K562 (cell line): ENCODE data around the gene ZC3H12C. TPM values are rescaled to one million over a fixed set of nuclear protein-coding genes. Genes with fewer than 3 reads are reported as not detected.

Source experiments
- CXXC5 ChIP-seq: fragments of 250-450 bp; sonication (Bioruptor Pico); IDR thresholded peaks from 2 replicates; pipeline ENCODE4 v1.8.0; 2022; ENCODE audit warnings: inconsistent platforms, mild to moderate bottlenecking, moderate library complexity
- JUN ChIP-seq, 2 experiments: sonication (generic) in 1 of 2; formaldehyde crosslinking in 1 of 2; IDR thresholded peaks; 2 replicates each; pipeline versions ENCODE4 v1.6.1 to v1.8.0; 2012 to 2022; ENCODE audit warnings: borderline replicate concordance in 2 of 2, mild to moderate bottlenecking in 2 of 2, improper control_type of control experiment in 1 of 2, low read depth in 1 of 2, low read length in 1 of 2, missing genetic modification reagents in 1 of 2
- KDM5B ChIP-seq: fragments of 200-600 bp; sonication (generic); IDR thresholded peaks from 2 replicates; pipeline ENCODE4 v1.6.1; 2012; ENCODE audit warnings: low read depth, mild to moderate bottlenecking, moderate library complexity, low read length, control low read depth, inconsistent platforms; ENCODE audit not compliant: insufficient replicate concordance
- KLF16 ChIP-seq: IDR thresholded peaks from 2 replicates; pipeline ENCODE4 v1.6.1; 2016; ENCODE audit warnings: antibody characterized with exemption
- MAFK ChIP-seq: IDR thresholded peaks from 2 replicates; pipeline ENCODE4 v1.6.1; 2011; ENCODE audit warnings: low read length, improper control_type of control experiment
- NFIC ChIP-seq: fragments of 450-650 bp; IDR thresholded peaks from 2 replicates; pipeline ENCODE4 v1.6.1; 2017; ENCODE audit warnings: mild to moderate bottlenecking, inconsistent platforms
- PHB2 ChIP-seq: fragments of 450-650 bp; IDR thresholded peaks from 2 replicates; pipeline ENCODE4 v1.6.1; 2017; ENCODE audit warnings: low read depth
- SPI1 ChIP-seq: IDR thresholded peaks from 2 replicates; pipeline ENCODE4 v1.6.1; 2011; ENCODE audit warnings: low read depth, low read length, control low read depth, borderline replicate concordance
- TEAD2 ChIP-seq: fragments of 450-650 bp; IDR thresholded peaks from 2 replicates; pipeline ENCODE4 v1.6.1; 2016; ENCODE audit warnings: missing genetic modification characterization, control low read depth, missing compliant biosample characterization
- ZNF140 ChIP-seq: fragments of 250-450 bp; sonication (Bioruptor Pico); IDR thresholded peaks from 2 replicates; pipeline ENCODE4 v1.8.0; 2021; ENCODE audit warnings: moderate library complexity, mild to moderate bottlenecking, inconsistent platforms
- ZNF175 ChIP-seq: fragments of 200-800 bp; sonication (Bioruptor generic); IDR thresholded peaks from 2 replicates; pipeline ENCODE4 v1.6.1; 2016; ENCODE audit warnings: low read depth, mild to moderate bottlenecking, missing genetic modification characterization, missing compliant biosample characterization
- ZNF699 ChIP-seq: fragments of 250-450 bp; sonication (Bioruptor Pico); IDR thresholded peaks from 2 replicates; pipeline ENCODE4 v1.8.0; 2021; ENCODE audit warnings: mild to moderate bottlenecking, moderate library complexity; ENCODE audit not compliant: insufficient replicate concordance
- polyA plus RNA-seq, 8 experiments: library from polyadenylated mRNA; depleted of rRNA in 4 of 8; stranded (reverse) in 5 of 8; unstranded in 3 of 8; fragments of >200 nt; fragmentation: Nextera tagmentation in 2 of 8; fragmentation: Illumina TruSeq in 1 of 8; extraction: Ambion mirVana in 2 of 8; extraction: Trizol in 1 of 8; gene quantifications; 2 replicates each; pipeline versions ENCODE4 v1.2.1 to v1.2.3, GENCODE V29; 2011 to 2014; ENCODE audit warnings: inconsistent platforms in 1 of 8, missing spikeins in 1 of 8
- total RNA-seq, 7 experiments: library from RNA; depleted of rRNA in 6 of 7; stranded (reverse); fragments of >200 nt in 6 of 7; fragmentation: Illumina TruSeq in 2 of 7; extraction: Trizol in 2 of 7; gene quantifications; 2 replicates each; pipeline versions ENCODE4 v1.2.1 to v1.2.3, GENCODE V29; 2011 to 2021; ENCODE audit warnings: low replicate concordance in 1 of 7
- TF ChIP-seq, protein P1 (sequence below): fragments of 450-650 bp; IDR thresholded peaks from 2 replicates; pipeline ENCODE4 v1.6.1; 2016; ENCODE audit warnings: mild to moderate bottlenecking, moderate library complexity
- TF ChIP-seq, protein P2 (sequence below): fragments of 450-650 bp; IDR thresholded peaks from 2 replicates; pipeline ENCODE4 v1.6.1; 2017; ENCODE audit warnings: antibody characterized with exemption

The ZC3H12C gene
- total and polyA plus RNA-seq, 9 of the 15 experiments (the other 6 are each of a cell fraction or from before 2014, with no cell fraction given), result 0.56 to 5.9 (median 3.3) TPM

DNA sequence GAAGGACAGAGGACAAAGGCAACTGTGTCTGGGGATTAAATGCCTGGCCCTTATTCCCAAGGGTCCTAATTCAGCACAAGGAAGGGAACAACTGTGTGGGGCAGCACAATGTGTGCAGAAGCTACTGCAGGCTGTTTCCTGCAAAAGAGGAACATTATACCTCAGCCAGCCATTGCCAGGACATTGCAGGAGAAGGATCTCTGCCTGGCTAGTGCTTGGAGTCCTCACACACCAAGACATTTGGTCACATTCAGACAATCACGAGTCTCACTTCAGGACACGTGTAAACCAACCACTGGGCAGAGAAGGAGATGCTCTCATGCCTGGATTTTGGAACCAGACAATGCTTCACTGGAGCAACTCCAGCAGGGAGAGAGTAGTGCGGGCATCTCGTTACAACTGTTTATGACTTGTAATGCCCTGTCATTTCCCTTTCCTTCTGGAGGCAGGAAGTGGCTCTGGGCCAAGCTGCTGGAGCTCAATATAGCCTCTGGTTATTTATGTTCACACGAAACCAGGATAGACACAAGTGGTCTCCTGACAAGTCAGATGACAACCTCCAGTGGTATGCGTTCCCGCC lies 23.9 kb upstream of the ZC3H12C start (continued):
- TF ChIP-seq, protein P1, sequence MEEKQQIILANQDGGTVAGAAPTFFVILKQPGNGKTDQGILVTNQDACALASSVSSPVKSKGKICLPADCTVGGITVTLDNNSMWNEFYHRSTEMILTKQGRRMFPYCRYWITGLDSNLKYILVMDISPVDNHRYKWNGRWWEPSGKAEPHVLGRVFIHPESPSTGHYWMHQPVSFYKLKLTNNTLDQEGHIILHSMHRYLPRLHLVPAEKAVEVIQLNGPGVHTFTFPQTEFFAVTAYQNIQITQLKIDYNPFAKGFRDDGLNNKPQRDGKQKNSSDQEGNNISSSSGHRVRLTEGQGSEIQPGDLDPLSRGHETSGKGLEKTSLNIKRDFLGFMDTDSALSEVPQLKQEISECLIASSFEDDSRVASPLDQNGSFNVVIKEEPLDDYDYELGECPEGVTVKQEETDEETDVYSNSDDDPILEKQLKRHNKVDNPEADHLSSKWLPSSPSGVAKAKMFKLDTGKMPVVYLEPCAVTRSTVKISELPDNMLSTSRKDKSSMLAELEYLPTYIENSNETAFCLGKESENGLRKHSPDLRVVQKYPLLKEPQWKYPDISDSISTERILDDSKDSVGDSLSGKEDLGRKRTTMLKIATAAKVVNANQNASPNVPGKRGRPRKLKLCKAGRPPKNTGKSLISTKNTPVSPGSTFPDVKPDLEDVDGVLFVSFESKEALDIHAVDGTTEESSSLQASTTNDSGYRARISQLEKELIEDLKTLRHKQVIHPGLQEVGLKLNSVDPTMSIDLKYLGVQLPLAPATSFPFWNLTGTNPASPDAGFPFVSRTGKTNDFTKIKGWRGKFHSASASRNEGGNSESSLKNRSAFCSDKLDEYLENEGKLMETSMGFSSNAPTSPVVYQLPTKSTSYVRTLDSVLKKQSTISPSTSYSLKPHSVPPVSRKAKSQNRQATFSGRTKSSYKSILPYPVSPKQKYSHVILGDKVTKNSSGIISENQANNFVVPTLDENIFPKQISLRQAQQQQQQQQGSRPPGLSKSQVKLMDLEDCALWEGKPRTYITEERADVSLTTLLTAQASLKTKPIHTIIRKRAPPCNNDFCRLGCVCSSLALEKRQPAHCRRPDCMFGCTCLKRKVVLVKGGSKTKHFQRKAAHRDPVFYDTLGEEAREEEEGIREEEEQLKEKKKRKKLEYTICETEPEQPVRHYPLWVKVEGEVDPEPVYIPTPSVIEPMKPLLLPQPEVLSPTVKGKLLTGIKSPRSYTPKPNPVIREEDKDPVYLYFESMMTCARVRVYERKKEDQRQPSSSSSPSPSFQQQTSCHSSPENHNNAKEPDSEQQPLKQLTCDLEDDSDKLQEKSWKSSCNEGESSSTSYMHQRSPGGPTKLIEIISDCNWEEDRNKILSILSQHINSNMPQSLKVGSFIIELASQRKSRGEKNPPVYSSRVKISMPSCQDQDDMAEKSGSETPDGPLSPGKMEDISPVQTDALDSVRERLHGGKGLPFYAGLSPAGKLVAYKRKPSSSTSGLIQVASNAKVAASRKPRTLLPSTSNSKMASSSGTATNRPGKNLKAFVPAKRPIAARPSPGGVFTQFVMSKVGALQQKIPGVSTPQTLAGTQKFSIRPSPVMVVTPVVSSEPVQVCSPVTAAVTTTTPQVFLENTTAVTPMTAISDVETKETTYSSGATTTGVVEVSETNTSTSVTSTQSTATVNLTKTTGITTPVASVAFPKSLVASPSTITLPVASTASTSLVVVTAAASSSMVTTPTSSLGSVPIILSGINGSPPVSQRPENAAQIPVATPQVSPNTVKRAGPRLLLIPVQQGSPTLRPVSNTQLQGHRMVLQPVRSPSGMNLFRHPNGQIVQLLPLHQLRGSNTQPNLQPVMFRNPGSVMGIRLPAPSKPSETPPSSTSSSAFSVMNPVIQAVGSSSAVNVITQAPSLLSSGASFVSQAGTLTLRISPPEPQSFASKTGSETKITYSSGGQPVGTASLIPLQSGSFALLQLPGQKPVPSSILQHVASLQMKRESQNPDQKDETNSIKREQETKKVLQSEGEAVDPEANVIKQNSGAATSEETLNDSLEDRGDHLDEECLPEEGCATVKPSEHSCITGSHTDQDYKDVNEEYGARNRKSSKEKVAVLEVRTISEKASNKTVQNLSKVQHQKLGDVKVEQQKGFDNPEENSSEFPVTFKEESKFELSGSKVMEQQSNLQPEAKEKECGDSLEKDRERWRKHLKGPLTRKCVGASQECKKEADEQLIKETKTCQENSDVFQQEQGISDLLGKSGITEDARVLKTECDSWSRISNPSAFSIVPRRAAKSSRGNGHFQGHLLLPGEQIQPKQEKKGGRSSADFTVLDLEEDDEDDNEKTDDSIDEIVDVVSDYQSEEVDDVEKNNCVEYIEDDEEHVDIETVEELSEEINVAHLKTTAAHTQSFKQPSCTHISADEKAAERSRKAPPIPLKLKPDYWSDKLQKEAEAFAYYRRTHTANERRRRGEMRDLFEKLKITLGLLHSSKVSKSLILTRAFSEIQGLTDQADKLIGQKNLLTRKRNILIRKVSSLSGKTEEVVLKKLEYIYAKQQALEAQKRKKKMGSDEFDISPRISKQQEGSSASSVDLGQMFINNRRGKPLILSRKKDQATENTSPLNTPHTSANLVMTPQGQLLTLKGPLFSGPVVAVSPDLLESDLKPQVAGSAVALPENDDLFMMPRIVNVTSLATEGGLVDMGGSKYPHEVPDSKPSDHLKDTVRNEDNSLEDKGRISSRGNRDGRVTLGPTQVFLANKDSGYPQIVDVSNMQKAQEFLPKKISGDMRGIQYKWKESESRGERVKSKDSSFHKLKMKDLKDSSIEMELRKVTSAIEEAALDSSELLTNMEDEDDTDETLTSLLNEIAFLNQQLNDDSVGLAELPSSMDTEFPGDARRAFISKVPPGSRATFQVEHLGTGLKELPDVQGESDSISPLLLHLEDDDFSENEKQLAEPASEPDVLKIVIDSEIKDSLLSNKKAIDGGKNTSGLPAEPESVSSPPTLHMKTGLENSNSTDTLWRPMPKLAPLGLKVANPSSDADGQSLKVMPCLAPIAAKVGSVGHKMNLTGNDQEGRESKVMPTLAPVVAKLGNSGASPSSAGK, result peak; percentile 65; the same call in 1 of the 2 replicates
- TF ChIP-seq KLF16 (no peak), ZNF140 (CRISPR knock-in tag) (no peak), PHB2 (no peak), ZNF175 (CRISPR knock-in tag) (peak; percentile 29; the same call in 1 of the 2 replicates), SPI1 (0 out of 2 replicates have a peak, but pooled peaks have one; percentile 50), TEAD2 (tag) (no peak), JUN (IDR thresholded peaks at IDR 0.05; ENCODE audit: borderline replicate concordance, low read depth, low read length) (no peak), JUN (CRISPR knock-in tag; IDR thresholded peaks at IDR 0.05; ENCODE audit: borderline replicate concordance) (no peak), CXXC5 (CRISPR knock-in tag) (0 out of 2 replicates have a peak, but pooled peaks have one; percentile 28), MAFK (no peak), ZNF699 (CRISPR knock-in tag) (no peak), KDM5B (no peak), NFIC (peak; percentile 91)
- TF ChIP-seq, protein P2, sequence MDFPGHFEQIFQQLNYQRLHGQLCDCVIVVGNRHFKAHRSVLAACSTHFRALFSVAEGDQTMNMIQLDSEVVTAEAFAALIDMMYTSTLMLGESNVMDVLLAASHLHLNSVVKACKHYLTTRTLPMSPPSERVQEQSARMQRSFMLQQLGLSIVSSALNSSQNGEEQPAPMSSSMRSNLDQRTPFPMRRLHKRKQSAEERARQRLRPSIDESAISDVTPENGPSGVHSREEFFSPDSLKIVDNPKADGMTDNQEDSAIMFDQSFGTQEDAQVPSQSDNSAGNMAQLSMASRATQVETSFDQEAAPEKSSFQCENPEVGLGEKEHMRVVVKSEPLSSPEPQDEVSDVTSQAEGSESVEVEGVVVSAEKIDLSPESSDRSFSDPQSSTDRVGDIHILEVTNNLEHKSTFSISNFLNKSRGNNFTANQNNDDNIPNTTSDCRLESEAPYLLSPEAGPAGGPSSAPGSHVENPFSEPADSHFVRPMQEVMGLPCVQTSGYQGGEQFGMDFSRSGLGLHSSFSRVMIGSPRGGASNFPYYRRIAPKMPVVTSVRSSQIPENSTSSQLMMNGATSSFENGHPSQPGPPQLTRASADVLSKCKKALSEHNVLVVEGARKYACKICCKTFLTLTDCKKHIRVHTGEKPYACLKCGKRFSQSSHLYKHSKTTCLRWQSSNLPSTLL, result no peak
